Measurements from ENCODE around the gene RAP2B.
"Not testable (repeated sequence)": the region's sequence is repeated elsewhere in the genome, so short reads cannot be mapped to it uniquely, and the experiment has no call there.

The RAP2B gene

GRCh38 chr3:153161714-153162512, at the start of gene RAP2B:
Gene RAP2B, plus strand, starts transcription at chr3:153162226. Its CDS starts 468 bp downstream, at chr3:153162694.
- DNase-seq (ENCODE audit: low read depth): peak; percentile 99
- TF ChIP-seq, protein P1, sequence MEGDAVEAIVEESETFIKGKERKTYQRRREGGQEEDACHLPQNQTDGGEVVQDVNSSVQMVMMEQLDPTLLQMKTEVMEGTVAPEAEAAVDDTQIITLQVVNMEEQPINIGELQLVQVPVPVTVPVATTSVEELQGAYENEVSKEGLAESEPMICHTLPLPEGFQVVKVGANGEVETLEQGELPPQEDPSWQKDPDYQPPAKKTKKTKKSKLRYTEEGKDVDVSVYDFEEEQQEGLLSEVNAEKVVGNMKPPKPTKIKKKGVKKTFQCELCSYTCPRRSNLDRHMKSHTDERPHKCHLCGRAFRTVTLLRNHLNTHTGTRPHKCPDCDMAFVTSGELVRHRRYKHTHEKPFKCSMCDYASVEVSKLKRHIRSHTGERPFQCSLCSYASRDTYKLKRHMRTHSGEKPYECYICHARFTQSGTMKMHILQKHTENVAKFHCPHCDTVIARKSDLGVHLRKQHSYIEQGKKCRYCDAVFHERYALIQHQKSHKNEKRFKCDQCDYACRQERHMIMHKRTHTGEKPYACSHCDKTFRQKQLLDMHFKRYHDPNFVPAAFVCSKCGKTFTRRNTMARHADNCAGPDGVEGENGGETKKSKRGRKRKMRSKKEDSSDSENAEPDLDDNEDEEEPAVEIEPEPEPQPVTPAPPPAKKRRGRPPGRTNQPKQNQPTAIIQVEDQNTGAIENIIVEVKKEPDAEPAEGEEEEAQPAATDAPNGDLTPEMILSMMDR (IDR thresholded peaks at IDR 0.05; ENCODE audit: insufficient read depth, low read depth, low read length, missing control alignments): no peak
- peak within 1 kb of the TSS; percentile 98 for H3K4me3 ChIP-seq (ENCODE audit: low read length)

DNA sequence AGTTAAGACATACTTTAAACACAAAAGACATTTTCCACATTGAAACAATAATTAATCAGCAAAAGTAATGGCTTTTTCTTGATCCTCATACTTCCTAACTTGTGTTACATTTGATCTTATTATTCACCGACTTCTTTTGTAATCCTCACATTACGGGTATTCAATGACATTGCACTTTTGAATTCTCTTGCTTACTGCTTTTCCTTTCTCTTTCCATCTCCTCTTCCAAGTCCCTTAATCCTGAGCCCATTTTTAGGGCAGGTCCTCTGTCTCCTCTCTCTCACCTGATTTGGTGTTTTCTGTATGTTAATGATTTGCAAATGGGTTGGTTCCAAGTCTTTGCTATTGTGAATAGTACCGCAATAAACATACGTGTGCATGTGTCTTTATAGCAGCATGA, 48.5 kb upstream of the RAP2B start:
- DNase-seq (ENCODE audit: low read depth): no peak
- TF ChIP-seq, protein P1 (IDR thresholded peaks at IDR 0.05; ENCODE audit: insufficient read depth, low read depth, low read length, missing control alignments): no peak

DNA sequence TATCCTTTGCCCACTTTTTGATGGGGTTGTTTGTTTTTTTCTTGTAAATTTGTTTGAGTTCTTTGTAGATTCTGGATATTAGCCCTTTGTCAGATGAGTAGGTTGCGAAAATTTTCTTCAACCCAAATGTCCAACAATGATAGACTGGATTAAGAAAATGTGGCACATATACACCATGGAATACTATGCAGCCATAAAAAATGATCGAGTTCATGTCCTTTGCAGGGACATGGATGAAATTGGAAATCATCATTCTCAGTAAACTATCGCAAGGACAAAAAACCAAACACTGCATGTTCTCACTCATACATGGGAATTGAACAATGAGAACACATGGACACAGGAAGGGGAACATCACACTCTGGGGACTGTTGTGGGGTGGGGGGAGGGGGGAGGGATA, 47.8 kb upstream of the RAP2B start:
- H3K4me3 ChIP-seq (ENCODE audit: low read length); DNase-seq (ENCODE audit: low read depth): not testable (repeated sequence)

More for the DNA sequence above, 48.5 kb upstream of the RAP2B start:
- H3K4me3 ChIP-seq (ENCODE audit: low read length): no peak overlapping the region

DNA sequence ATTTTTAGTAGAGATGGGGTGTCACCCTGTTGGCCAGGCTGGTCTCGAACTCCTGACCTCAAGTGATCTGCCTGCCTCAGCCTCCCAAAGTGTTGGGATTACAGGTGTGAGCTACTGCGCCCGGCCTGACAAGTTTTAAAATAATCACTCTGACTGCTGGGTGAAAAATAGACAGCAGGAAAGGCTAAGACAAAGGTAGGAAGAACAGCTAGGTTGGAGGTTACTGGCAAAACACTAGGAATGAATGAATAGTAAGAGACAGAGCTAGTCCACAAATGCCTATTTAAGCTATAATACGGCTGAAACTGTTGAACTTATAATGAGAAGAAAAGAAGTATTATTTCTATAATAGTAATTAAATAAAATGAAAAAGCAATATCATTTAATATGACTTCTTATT, 46.7 kb upstream of the RAP2B start:
- H3K4me3 ChIP-seq (ENCODE audit: low read length): no peak overlapping the region
- TF ChIP-seq, protein P1 (IDR thresholded peaks at IDR 0.05; ENCODE audit: insufficient read depth, low read depth, low read length, missing control alignments): no peak
- no peak for DNase-seq (ENCODE audit: low read depth)

- TF ChIP-seq, protein P1 (IDR thresholded peaks at IDR 0.05; ENCODE audit: insufficient read depth, low read depth, low read length, missing control alignments): no peak
- no peak for DNase-seq (ENCODE audit: low read depth)
- no peak overlapping the region for H3K4me3 ChIP-seq (ENCODE audit: low read length)
Observed at GRCh38 chr3:153127788-153128187, 34.2 kb upstream of the RAP2B start.

DNA sequence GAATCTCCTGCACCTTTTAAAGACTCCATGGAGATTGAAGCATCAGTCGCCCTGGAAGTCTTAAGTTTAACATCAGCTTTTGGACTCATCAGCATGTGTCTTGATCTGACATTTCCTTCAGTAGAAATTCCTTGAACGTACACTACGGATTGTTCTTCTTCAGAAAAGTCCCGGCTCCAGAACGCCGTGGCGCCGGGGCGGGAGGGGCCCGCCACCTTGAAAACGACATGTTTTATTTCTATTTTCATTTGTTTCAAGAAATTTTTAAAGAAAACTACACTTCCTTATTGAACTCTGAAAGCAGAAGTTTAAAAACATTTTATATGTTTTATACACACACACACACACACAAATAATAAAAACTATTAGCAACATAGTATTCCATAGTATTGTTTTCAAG, 32.6 kb upstream of the RAP2B start:
- H3K4me3 ChIP-seq (ENCODE audit: low read length): no peak overlapping the region
- TF ChIP-seq, protein P1 (IDR thresholded peaks at IDR 0.05; ENCODE audit: insufficient read depth, low read depth, low read length, missing control alignments): no peak

DNA sequence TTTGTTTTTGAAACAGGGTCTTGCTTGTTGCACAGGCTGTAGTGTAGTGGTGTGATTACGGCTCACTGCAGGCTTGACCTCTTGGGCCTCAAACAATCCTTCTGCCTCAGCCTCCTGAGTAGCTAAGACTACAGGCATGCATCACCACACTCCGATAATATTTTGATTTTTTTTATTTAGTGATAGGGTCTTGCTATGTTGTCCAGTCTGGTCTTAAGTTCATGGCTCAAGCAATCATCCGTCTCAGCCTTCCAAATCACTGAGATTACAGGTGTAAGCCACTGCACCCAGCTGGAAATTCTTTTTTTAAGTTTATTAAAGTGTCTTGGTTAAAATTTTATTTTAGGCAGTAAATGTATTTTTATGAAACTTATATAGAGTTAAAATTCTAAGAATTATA, 32.2 kb upstream of the RAP2B start:
- H3K4me3 ChIP-seq (ENCODE audit: low read length): no peak overlapping the region
- DNase-seq (ENCODE audit: low read depth): no peak
- TF ChIP-seq, protein P1 (IDR thresholded peaks at IDR 0.05; ENCODE audit: insufficient read depth, low read depth, low read length, missing control alignments): no peak

More for the DNA sequence above, 32.6 kb upstream of the RAP2B start:
- no peak for DNase-seq (ENCODE audit: low read depth)
